ENCODE data around the gene TDRKH. TPM values are rescaled to one million over a fixed set of nuclear protein-coding genes. Genes with fewer than 3 reads are reported as not detected.

TDRKH gene
- total RNA-seq, 1 donor from 2014 or later, result 21.9 TPM

- H3K4me3 Mint-ChIP-seq, result no peak overlapping the region
- H3K27ac Mint-ChIP-seq (ENCODE audit: unreplicated experiment), result peak overlapping the region; percentile 75
- no peak for TF ChIP-seq CTCF (conservative IDR thresholded peaks at IDR 0.05)
- H3K4me1 Mint-ChIP-seq, result peaks cover 37% of the 10 kb centered on the region
- no peaks in the 10 kb centered on the region for H3K9me3 Mint-ChIP-seq
- no peaks in the 10 kb centered on the region for H3K36me3 Mint-ChIP-seq (ENCODE audit: low read depth)
- DNase-seq (ENCODE audit: low read depth, low spot score), result no peak
- H3K27me3 Mint-ChIP-seq (ENCODE audit: low read depth), result peaks cover 26% of the 10 kb centered on the region
These were observed 42.1 kb upstream of the TDRKH start for GRCh38 chr1:151832318-151832980.

- no peak for TF ChIP-seq CTCF (conservative IDR thresholded peaks at IDR 0.05)
- Mint-ChIP-seq H3K4me3 (no peak within 1 kb of the TSS), H3K9me3 (no peaks in the 10 kb centered on the region), H3K27me3 (ENCODE audit: low read depth) (peaks cover 18% of the 10 kb centered on the region), H3K4me1 (peaks cover 36% of the 10 kb centered on the region), H3K27ac (ENCODE audit: unreplicated experiment) (peak within 1 kb of the TSS; percentile 75), H3K36me3 (ENCODE audit: low read depth) (no peaks in the 10 kb centered on the region)
- no peak for DNase-seq (ENCODE audit: low read depth, low spot score)
These were observed 41.3 kb upstream of the TDRKH start, which contains the start of gene RORC for GRCh38 chr1:151831605-151832004. Gene RORC, minus strand, starts transcription at chr1:151831802. Its CDS starts 38 bp downstream, at chr1:151831764.

- TF ChIP-seq CTCF (conservative IDR thresholded peaks at IDR 0.05), result no peak
- DNase-seq (ENCODE audit: low read depth, low spot score), result no peak
- Mint-ChIP-seq H3K4me1 (peaks cover 32% of the 10 kb centered on the region), H3K27ac (ENCODE audit: unreplicated experiment) (no peak overlapping the region), H3K9me3 (no peaks in the 10 kb centered on the region), H3K36me3 (ENCODE audit: low read depth) (no peaks in the 10 kb centered on the region), H3K4me3 (no peak overlapping the region), H3K27me3 (ENCODE audit: low read depth) (peaks cover 14% of the 10 kb centered on the region)
These were observed 40.9 kb upstream of the TDRKH start for GRCh38 chr1:151831256-151831591.

DNA sequence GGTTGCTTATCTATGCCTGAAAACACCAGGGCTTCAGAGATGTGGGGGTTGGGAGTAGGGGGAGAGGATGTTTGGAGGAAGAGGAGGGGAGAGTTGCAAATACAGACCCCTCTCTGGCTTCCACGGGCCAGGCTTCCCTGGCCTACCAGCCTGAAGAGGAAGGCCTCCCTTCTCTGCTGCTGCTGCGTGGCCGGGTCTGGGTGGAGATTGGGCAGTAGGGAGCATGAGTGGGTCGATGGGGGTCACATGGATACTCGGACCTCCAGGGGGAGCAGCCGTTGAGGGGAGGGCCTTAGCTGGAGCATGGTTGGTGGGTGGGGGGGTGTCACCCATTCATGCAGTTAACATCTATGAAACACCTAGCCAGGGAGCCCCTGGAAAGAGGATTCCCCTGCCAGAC, 39.8 kb upstream of the TDRKH start:
- Mint-ChIP-seq H3K27ac (ENCODE audit: unreplicated experiment) (no peak overlapping the region), H3K36me3 (ENCODE audit: low read depth) (no peaks in the 10 kb centered on the region), H3K9me3 (no peaks in the 10 kb centered on the region), H3K4me1 (peaks cover 36% of the 10 kb centered on the region), H3K4me3 (no peak overlapping the region), H3K27me3 (ENCODE audit: low read depth) (peaks cover 4% of the 10 kb centered on the region)
- no peak for TF ChIP-seq CTCF (conservative IDR thresholded peaks at IDR 0.05)
- DNase-seq (ENCODE audit: low read depth, low spot score), result no peak

DNA sequence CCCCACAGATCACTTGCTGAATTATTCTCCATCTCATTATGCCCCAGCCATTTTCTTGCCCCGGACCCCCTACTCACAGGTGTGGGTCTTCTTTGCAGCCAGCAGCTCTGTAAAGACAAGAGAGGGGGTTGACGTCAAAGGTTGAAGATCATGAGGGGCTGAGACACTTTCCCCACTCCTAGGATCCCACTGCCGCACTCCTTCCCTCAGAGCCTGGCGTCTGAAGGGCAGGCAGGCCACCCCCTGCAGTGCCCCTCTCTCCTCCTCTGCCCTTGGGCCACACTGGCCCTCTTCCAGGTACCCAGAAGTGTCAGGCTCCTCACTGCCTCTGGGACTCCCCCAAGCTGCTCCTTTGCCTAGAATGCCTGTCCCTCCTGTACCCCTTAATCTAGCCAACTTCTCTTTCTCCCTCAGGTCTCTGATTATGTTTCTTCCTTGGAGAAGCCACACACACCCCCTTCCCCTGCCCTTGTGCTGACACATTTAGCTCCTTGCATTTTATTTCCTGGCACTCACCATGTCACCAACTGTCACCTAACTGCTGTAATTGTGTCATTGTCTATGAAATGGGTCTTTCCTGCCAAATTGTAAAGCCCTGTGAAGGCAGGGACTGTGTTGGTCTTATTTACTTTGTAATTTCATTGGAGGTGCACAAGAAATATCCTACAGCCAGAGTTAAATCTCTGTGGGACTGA, 39.2 kb upstream of the TDRKH start:
- no peak for DNase-seq (ENCODE audit: low read depth, low spot score)
- Mint-ChIP-seq H3K9me3 (no peaks in the 10 kb centered on the region), H3K36me3 (ENCODE audit: low read depth) (no peaks in the 10 kb centered on the region), H3K27ac (ENCODE audit: unreplicated experiment) (peak overlapping the region; percentile 97), H3K27me3 (ENCODE audit: low read depth) (peaks cover 4% of the 10 kb centered on the region), H3K4me1 (peaks cover 36% of the 10 kb centered on the region), H3K4me3 (peak overlapping the region; percentile 73)
- TF ChIP-seq CTCF (conservative IDR thresholded peaks at IDR 0.05), result no peak

Data from neural crest cell (in vitro differentiated cells).